Erythroblast (primary cell): ENCODE measurements around the gene SMAD2.

Experiments
- GATA1 ChIP-seq: IDR thresholded peaks from 2 replicates; pipeline ENCODE4 v1.6.1; 2011; ENCODE audit warnings: low read depth, mild to moderate bottlenecking, control low read depth, low read length, moderate library complexity
- POLR2A ChIP-seq: IDR thresholded peaks from 2 replicates; pipeline ENCODE4 v1.6.1; 2011; ENCODE audit warnings: mild to moderate bottlenecking, low read length

GRCh38 chr18:47975105-47975504, 44.6 kb upstream of the SMAD2 start:
- TF ChIP-seq POLR2A = no peak
- no peak for TF ChIP-seq GATA1
